ENCODE results near the gene PTH2R. TPM values are rescaled to one million over a fixed set of nuclear protein-coding genes. Genes with fewer than 3 reads are reported as not detected.

The PTH2R gene, protein sequence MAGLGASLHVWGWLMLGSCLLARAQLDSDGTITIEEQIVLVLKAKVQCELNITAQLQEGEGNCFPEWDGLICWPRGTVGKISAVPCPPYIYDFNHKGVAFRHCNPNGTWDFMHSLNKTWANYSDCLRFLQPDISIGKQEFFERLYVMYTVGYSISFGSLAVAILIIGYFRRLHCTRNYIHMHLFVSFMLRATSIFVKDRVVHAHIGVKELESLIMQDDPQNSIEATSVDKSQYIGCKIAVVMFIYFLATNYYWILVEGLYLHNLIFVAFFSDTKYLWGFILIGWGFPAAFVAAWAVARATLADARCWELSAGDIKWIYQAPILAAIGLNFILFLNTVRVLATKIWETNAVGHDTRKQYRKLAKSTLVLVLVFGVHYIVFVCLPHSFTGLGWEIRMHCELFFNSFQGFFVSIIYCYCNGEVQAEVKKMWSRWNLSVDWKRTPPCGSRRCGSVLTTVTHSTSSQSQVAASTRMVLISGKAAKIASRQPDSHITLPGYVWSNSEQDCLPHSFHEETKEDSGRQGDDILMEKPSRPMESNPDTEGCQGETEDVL
- total RNA-seq (0.69 TPM), polyA plus RNA-seq (0.04 TPM)

GRCh38 chr2:208406474-208407451, at the start of gene PTH2R:
Gene PTH2R, plus strand, starts transcription at chr2:208406792. Its CDS starts 252 bp downstream, at chr2:208407044.
- WGBS: 3% methylated on average over 82 of the region's 82 CpGs
- Histone ChIP-seq H3K36me3 (ENCODE audit: insufficient read depth) (no peaks in the 10 kb centered on the region), H3K4me1 (ENCODE audit: insufficient read depth) (no peaks in the 10 kb centered on the region), H3K27ac (ENCODE audit: low read depth) (no peak within 1 kb of the TSS), H3K4me3 (ENCODE audit: low read depth, low read length) (no peak within 1 kb of the TSS)
- DNase-seq (ENCODE audit: extremely low spot score): no peak

- no peaks in the 10 kb centered on the region for H3K4me1 ChIP-seq (ENCODE audit: insufficient read depth)
- 25% methylated on average over 1 of the region's 1 CpG for WGBS
- H3K4me3 ChIP-seq (ENCODE audit: low read depth, low read length): no peak overlapping the region
- DNase-seq (ENCODE audit: extremely low spot score): no peak
- H3K36me3 ChIP-seq (ENCODE audit: insufficient read depth): no peaks in the 10 kb centered on the region
- no peak overlapping the region for H3K27ac ChIP-seq (ENCODE audit: low read depth)
Measured at GRCh38 chr2:208356846-208357574, 49.6 kb upstream of the PTH2R start.

- Histone ChIP-seq H3K36me3 (ENCODE audit: insufficient read depth) (no peaks in the 10 kb centered on the region), H3K4me3 (ENCODE audit: low read depth, low read length) (no peak overlapping the region), H3K27ac (ENCODE audit: low read depth) (no peak overlapping the region), H3K4me1 (ENCODE audit: insufficient read depth) (no peaks in the 10 kb centered on the region)
- WGBS: 86% methylated on average over 10 of the region's 10 CpGs
- DNase-seq (ENCODE audit: extremely low spot score): no peak
Measured at GRCh38 chr2:208358758-208359631, 47.6 kb upstream of the PTH2R start.

GRCh38 chr2:208359632-208359986, 47.0 kb upstream of the PTH2R start:
- Histone ChIP-seq H3K4me1 (ENCODE audit: insufficient read depth) (no peaks in the 10 kb centered on the region), H3K36me3 (ENCODE audit: insufficient read depth) (no peaks in the 10 kb centered on the region), H3K4me3 (ENCODE audit: low read depth, low read length) (no peak overlapping the region), H3K27ac (ENCODE audit: low read depth) (no peak overlapping the region)
- DNase-seq (ENCODE audit: extremely low spot score): no peak
- WGBS: 89% methylated on average over 17 of the region's 17 CpGs

- WGBS: 92% methylated on average over 48 of the region's 48 CpGs
- Histone ChIP-seq H3K4me1 (ENCODE audit: insufficient read depth) (no peaks in the 10 kb centered on the region), H3K36me3 (ENCODE audit: insufficient read depth) (no peaks in the 10 kb centered on the region), H3K27ac (ENCODE audit: low read depth) (no peak overlapping the region), H3K4me3 (ENCODE audit: low read depth, low read length) (no peak overlapping the region)
- DNase-seq (ENCODE audit: extremely low spot score): no peak
Measured at GRCh38 chr2:208360259-208361076, 46.1 kb upstream of the PTH2R start.

DNA sequence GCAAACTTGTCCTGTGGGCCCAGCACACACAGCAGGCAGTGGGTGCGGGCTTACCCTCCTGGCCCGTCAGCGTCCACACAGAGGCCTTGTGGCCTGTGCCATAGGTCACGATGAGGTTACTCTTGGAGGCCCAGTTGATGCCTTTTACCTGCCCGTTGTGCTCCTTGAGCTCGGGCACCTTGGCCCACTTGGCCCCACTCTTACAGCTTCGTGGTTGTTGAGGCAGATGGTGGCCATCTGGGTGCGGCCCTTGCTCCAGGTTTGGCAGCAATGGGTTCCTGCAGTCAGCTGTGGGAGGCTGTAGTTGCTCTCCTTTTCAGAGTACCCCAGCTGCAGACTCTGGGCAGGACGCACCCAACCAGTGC, 45.5 kb upstream of the PTH2R start:
- no peak for DNase-seq (ENCODE audit: extremely low spot score)
- Histone ChIP-seq H3K36me3 (ENCODE audit: insufficient read depth) (no peaks in the 10 kb centered on the region), H3K27ac (ENCODE audit: low read depth) (no peak overlapping the region), H3K4me3 (ENCODE audit: low read depth, low read length) (no peak overlapping the region), H3K4me1 (ENCODE audit: insufficient read depth) (no peaks in the 10 kb centered on the region)
- WGBS: 98% methylated on average over 9 of the region's 9 CpGs

DNA sequence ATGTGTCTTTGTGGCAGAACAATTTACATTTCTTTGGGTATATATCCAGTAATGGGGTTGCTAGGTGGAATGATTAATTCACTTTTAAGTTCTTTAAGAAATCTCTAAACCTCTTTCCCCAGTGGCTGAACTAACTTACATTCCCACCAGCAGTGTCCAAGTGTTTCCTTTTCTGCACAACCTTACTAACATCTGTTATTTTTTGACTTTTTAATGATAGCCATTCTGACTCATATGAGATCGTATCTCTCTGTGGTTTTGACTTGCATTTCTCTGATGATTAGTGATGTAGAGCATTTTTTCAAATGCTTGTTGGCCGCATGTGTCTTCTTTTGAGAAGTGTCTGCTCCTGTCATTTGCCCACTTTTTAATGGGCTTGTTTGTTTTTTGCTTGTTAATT, 43.1 kb upstream of the PTH2R start:
- Histone ChIP-seq H3K4me3 (ENCODE audit: low read depth, low read length) (no peak overlapping the region), H3K4me1 (ENCODE audit: insufficient read depth) (no peaks in the 10 kb centered on the region), H3K27ac (ENCODE audit: low read depth) (no peak overlapping the region), H3K36me3 (ENCODE audit: insufficient read depth) (no peaks in the 10 kb centered on the region)
- WGBS: 56% methylated on average over 2 of the region's 2 CpGs
- no peak for DNase-seq (ENCODE audit: extremely low spot score)

DNA sequence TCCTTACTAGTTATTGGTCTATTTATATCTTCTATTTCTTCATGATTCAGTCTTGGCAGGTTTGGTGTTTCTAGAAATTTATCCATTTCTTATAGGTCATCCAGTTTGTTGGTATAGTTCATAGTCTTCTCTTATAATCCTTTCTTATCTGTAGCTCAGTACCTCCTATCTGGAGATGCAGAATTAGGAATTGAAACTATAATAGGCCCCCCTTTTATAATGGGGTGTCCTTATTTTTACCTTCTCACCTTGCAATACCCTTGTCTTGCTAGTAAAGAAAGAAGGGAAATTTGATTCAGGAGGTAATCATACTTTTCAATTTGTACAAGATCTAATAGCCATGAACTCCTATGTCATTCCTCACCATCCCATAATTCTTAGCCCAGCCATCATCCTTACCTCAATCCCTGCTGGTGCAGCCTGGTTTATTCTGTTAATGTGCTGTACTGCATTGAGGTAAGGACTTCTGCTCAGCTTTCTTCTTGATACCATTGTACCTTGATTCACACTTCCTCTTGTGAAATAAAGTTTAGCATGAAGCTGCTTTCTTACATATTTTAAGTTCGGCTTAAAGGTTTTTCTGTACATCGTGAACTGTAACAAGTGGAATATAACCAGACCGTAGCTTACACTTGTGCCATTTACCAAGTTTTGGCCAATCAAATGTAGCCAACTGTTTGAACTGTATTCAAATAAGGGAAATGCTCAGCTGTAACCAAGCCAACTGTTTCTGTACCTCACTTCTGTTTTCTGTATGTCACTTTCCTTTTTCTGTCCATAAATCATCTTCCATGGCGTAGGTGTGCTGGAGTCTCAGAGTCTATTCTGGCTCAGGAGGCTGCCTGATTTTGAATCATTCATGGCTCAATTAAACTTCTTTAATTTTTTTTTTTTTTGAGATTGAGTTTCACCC, 40.1 kb upstream of the PTH2R start:
- DNase-seq (ENCODE audit: extremely low spot score): no peak
- 85% methylated on average over 4 of the region's 4 CpGs for WGBS
- no peaks in the 10 kb centered on the region for H3K4me1 ChIP-seq (ENCODE audit: insufficient read depth)
- H3K4me3 ChIP-seq (ENCODE audit: low read depth, low read length): no peak overlapping the region
- no peak overlapping the region for H3K27ac ChIP-seq (ENCODE audit: low read depth)
- no peaks in the 10 kb centered on the region for H3K36me3 ChIP-seq (ENCODE audit: insufficient read depth)

GRCh38 chr2:208369091-208369490, 37.5 kb upstream of the PTH2R start:
- H3K36me3 ChIP-seq (ENCODE audit: insufficient read depth): no peaks in the 10 kb centered on the region
- no peak overlapping the region for H3K4me3 ChIP-seq (ENCODE audit: low read depth, low read length)
- no peak for DNase-seq (ENCODE audit: extremely low spot score)
- WGBS: 97% methylated on average over 2 of the region's 2 CpGs
- no peak overlapping the region for H3K27ac ChIP-seq (ENCODE audit: low read depth)
- no peaks in the 10 kb centered on the region for H3K4me1 ChIP-seq (ENCODE audit: insufficient read depth)

- no peak overlapping the region for H3K4me3 ChIP-seq (ENCODE audit: low read depth, low read length)
- WGBS: 59% methylated on average over 8 of the region's 8 CpGs
- no peak for DNase-seq (ENCODE audit: extremely low spot score)
- H3K36me3 ChIP-seq (ENCODE audit: insufficient read depth): no peaks in the 10 kb centered on the region
- no peaks in the 10 kb centered on the region for H3K4me1 ChIP-seq (ENCODE audit: insufficient read depth)
- no peak overlapping the region for H3K27ac ChIP-seq (ENCODE audit: low read depth)
Measured at GRCh38 chr2:208370881-208371633, 35.5 kb upstream of the PTH2R start.

DNA sequence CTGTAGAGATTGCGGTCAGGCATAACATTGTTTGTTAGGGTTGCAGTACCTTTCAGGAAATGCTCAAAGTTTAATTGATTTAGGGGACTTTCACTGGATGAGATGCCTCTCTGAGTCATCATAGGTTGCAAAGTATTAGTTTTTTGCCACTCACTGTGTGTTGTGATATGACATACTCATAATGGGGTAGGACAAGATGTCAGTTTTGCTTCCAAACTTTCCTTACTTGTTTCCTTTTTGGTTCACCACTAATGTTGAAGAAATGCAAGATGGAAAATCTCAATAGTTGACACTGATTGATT, 35.0 kb upstream of the PTH2R start:
- Histone ChIP-seq H3K27ac (ENCODE audit: low read depth) (no peak overlapping the region), H3K4me3 (ENCODE audit: low read depth, low read length) (no peak overlapping the region), H3K4me1 (ENCODE audit: insufficient read depth) (no peaks in the 10 kb centered on the region), H3K36me3 (ENCODE audit: insufficient read depth) (no peaks in the 10 kb centered on the region)
- 43% methylated on average over 1 of the region's 1 CpG for WGBS
- no peak for DNase-seq (ENCODE audit: extremely low spot score)

Measured in urinary bladder (tissue), 4 donors.